GM12873 (cell line): ENCODE results near the gene SYT2.

Experiments
- TF ChIP-seq, protein P1 (sequence below): IDR thresholded peaks from 2 replicates; pipeline ENCODE4 v1.5.1; 2012; ENCODE audit warnings: low read depth, mild to moderate bottlenecking, moderate library complexity, low read length, control low read depth; ENCODE audit not compliant: insufficient read depth; ENCODE audit errors: missing control alignments

Gene SYT2

DNA sequence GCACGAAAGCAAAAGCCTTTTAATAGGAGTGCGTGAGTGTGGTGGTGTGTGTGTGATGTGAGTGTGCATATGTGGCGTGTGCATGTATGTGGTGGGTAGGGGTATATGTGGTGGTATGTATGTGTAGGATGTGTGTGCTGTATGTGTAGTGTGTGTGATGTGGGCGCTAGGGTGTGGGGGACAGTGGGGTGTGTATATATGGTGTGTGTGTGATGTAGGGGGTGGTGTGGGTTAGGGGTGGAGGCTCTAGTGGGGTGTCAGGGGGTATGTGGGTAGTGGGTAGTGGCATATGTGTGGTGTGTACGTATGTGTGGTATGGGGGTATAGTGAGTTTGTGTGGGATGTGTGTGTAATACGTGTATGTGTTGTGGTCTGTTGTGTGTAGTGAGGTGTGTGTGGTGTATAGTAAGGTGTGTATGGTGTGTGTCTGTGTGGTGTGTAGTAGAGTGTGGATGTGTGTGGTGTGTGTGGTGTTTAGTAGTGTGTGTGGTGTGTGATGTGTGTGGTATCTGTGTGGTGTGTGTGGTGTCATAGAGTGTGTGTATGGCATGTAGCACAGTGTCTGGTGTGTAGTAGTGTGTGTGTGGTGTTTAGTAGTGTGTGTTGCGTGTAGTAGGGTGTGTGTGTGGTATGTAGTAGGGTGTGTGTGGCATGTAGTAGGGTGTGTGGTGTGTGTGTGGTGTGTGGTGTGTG lies 86.0 kb downstream of the SYT2 start:
- TF ChIP-seq, protein P1, sequence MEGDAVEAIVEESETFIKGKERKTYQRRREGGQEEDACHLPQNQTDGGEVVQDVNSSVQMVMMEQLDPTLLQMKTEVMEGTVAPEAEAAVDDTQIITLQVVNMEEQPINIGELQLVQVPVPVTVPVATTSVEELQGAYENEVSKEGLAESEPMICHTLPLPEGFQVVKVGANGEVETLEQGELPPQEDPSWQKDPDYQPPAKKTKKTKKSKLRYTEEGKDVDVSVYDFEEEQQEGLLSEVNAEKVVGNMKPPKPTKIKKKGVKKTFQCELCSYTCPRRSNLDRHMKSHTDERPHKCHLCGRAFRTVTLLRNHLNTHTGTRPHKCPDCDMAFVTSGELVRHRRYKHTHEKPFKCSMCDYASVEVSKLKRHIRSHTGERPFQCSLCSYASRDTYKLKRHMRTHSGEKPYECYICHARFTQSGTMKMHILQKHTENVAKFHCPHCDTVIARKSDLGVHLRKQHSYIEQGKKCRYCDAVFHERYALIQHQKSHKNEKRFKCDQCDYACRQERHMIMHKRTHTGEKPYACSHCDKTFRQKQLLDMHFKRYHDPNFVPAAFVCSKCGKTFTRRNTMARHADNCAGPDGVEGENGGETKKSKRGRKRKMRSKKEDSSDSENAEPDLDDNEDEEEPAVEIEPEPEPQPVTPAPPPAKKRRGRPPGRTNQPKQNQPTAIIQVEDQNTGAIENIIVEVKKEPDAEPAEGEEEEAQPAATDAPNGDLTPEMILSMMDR, result no peak

DNA sequence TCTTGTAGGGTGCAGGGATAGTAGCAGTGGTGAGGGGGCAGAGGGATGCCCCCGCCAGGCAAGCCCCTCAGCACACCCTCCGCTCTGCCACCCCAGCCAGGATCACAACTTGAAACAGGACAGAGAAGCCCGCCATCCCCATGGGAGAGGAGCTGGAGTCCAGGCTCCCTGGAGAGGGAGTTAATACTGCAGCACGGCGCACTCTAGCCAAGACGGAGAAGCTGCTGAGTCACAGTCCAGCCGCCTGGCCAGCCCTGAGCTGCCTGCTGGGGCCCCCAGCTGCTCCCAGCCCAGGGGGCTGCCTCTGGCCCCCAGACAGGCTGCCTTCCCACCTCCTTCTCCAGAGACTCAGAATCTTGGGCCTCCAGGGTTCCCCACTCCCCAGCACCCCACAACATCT lies 87.2 kb downstream of the SYT2 start:
- TF ChIP-seq, protein P1, result no peak

DNA sequence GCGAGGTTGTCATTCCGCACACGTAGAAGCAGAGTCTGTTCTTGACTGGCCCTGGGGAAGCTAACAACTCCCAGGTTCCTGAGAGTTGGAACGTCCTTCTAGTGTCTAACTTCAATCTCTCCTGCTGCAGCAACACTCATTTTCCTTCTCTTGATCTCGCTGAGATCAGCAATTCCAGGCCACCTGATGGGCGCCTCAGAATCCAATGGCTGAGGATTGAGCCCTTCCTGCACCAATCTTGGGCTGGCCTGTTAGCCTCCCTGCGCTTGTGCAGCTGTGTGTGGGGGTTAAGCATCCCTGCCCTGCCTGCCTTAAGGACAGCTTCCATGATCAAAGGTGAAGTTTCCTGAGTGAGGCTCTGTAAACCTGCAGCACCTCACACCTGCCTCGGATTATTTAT lies 87.9 kb downstream of the SYT2 start:
- TF ChIP-seq, protein P1, result no peak

DNA sequence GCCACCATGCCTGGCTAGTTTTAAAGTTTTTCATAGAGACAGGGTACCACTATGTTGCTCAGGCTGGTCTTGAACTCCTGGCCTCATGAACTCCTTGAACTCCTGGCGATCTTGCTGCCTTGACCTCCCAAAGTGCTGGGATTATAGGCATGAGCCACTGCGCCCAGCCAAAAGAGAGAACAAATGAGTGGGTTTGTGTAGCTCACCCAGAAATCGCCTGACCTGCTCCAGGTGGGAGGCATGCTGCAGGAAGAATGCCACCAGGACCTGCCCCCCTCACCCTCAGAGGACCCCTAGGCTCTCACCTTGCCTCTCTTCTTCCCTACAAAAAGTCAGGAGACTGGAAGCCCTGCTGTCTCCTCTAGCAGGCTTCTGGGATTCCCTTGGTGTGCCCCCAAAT lies 88.8 kb downstream of the SYT2 start:
- TF ChIP-seq, protein P1, result no peak

DNA sequence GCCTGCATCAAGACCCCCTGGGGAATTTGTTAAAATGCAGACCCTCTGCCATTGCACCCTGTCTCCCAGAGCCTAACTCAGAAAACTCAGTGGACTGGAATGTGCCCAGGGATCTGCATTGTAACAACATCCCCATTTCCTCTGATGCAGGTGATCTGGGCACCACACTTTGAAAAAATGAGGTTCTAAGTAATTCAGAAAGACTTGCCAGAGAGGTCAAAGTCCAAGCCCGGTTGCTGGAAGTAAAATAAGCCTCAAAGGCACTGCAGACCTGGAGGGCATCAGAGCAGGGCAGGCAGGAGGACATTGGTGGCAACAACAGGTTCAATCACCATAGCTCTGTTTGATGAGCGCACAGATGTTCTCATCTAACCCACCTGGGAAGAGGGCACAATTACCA lies 90.7 kb downstream of the SYT2 start:
- TF ChIP-seq, protein P1, result no peak

DNA sequence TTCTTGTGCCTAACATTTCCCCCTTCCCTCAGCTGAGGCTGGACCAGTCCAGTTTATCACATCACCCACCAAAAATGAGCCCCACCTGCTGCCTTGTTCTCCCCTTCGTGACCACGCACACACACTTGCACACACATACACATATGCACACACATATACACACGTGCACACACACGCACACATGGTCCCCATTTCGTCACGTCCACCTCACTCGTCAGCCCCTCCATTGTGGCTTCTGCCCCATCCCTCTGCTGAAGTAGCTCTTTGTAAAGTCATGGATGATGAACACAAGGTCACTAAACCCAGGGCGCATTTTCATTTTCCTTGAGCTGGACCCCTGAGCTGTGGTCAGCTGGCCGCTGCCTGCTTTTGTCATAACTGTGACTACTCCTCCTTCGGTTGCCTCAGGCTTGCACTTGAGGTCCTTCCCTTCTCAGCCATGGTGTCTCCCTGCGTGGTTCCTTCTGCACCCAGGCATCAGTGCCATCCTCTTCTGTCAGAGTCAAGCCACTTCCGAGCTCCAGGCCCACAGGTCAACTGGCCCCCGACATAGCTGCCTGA lies 93.8 kb downstream of the SYT2 start:
- TF ChIP-seq, protein P1, result no peak

DNA sequence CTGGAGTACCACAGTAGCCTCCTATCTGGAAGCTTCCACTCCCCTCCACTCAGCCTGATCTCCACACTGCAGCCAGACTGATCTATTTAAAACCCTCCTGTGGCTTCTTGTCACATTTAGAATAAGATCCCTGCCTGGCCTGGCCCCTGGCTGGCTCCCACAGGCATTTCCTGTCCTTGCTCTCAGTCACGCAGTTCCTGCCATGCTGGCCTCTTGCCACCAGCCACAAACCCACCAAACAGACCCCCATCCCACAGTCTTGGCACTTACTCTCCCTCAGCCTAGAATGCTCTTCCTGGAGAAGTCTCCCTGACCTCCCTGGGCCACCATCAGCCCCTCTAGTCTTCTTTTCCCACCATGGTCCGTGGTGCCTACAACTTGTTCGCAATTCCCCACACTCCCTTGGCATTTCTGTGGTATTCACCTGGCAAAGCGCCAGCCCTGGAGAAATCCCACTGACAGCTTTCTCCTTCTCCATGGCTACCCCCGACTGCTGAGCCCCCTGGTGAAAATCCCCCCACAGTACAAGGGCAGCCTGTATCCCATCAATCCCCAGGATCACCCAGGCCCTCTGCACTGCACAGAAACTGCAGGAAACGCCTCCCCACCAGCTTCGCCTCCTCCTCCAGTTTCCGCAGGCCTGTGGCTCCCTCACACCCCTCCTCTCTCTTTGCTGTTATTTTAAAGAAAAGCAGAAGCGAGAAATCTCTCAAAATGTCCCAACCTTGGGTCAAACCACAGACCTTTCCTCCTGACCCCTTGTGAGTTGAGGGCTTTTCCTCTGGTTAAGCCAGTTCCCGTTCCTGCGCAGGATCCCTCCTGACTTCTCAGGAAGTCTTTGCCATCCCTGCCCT lies 94.5 kb downstream of the SYT2 start:
- TF ChIP-seq, protein P1, result no peak
